GM10248 (cell line): ENCODE data around the gene MMP1.

Source experiments
- CTCF ChIA-PET: fragments of 300-600 bp; sonication (Branson Sonifier 250); formaldehyde crosslinking; extraction: SDS; loops from one replicate; lab custom pipeline; 2021; ENCODE audit warnings: antibody characterized with exemption; lab: Yijun Ruan, JAX
- POLR2A ChIA-PET: fragments of 350-650 bp; sonication (Branson Sonifier 250); formaldehyde crosslinking; extraction: SDS; loops from one replicate; lab custom pipeline; 2020; ENCODE audit warnings: antibody characterized with exemption; lab: Yijun Ruan, JAX
- DNase-seq: peaks from one replicate; pipeline ENCODE4 v3.0.0; 2012; ENCODE audit errors: extremely low spot score
- TF ChIP-seq, protein P1 (sequence below): IDR thresholded peaks from 2 replicates; pipeline ENCODE4 v1.5.1; 2012; ENCODE audit warnings: mild to moderate bottlenecking, low read depth; ENCODE audit errors: extremely low read depth, missing control alignments, control extremely low read depth

The MMP1 gene

GRCh38 chr11:102830001-102830727, 32.2 kb upstream of the MMP1 start:
- ChIA-PET POLR2A (no interaction called here), CTCF (no interaction called here)
- TF ChIP-seq, protein P1, sequence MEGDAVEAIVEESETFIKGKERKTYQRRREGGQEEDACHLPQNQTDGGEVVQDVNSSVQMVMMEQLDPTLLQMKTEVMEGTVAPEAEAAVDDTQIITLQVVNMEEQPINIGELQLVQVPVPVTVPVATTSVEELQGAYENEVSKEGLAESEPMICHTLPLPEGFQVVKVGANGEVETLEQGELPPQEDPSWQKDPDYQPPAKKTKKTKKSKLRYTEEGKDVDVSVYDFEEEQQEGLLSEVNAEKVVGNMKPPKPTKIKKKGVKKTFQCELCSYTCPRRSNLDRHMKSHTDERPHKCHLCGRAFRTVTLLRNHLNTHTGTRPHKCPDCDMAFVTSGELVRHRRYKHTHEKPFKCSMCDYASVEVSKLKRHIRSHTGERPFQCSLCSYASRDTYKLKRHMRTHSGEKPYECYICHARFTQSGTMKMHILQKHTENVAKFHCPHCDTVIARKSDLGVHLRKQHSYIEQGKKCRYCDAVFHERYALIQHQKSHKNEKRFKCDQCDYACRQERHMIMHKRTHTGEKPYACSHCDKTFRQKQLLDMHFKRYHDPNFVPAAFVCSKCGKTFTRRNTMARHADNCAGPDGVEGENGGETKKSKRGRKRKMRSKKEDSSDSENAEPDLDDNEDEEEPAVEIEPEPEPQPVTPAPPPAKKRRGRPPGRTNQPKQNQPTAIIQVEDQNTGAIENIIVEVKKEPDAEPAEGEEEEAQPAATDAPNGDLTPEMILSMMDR, result no peak
- DNase-seq, result no peak

DNA sequence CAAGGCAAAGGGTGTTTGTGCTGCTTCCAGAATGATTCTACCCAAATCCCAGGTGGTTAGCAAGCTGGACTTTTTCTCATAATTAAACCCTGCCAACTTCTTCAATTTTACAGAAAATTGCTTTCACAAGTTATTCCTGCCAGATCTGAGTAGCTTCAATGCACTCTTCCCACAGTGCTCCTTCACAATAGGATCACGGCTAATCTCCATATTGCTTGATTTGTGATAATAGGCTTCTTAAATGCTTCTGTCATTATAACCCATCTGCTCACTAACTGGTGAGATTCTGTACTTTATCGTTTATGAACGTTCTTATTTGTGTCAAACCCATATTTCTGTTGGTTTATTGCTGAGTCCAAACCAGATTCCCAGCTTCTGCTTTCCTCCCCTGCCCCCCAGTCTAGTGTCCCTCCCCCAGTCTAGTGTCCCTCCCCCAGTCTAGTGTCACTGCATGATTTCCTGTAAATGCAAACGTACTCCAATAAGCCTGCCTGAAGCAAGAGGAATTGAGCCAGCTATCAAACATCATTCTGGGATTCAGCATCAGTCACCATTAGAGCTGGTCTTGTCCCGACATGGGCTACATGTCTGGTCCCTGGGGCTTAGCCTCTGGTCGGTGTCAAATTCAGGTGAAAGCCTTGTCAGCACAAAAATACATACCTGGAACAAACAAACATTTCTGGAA, 31.5 kb upstream of the MMP1 start:
- no peak for DNase-seq
- TF ChIP-seq, protein P1, result no peak
- ChIA-PET CTCF (no interaction called here), POLR2A (no interaction called here)

- DNase-seq, result no peak
- TF ChIP-seq, protein P1, result no peak
- ChIA-PET POLR2A (no interaction called here), CTCF (interaction anchor here (1.1 kb wide), 1 partner anchor 12 kb away, joined by 3 read pairs; no protein-coding TSS in a partner anchor)
Observed at GRCh38 chr11:102824556-102824955, 26.6 kb upstream of the MMP1 start.

GRCh38 chr11:102819491-102819890, 21.5 kb upstream of the MMP1 start:
- ChIA-PET POLR2A (no interaction called here), CTCF (interaction anchor here (1.2 kb wide), 1 partner anchor 9 kb away, joined by 6 read pairs; no protein-coding TSS in a partner anchor)
- TF ChIP-seq, protein P1, result no peak
- no peak for DNase-seq

DNA sequence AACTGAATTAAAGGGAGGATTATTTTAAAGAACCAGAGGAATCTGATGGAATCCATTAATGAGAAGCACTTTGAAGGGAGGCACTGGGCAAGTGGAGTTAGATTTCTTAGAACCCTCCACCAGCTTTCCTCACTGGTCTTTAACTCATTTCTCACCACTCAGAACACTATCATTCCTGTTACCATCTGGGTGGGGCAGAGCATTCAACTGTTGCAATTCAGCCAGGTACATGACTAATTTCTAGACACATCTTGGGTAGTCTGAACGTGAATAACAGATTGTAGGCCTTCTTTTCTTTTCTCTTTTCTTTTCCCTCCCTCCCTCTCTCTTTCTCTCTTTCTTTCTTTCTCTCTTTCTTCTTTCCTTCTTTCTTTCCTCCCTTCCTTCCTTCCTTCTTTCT, 15.5 kb upstream of the MMP1 start:
- CTCF ChIA-PET, result interaction anchor here (1.5 kb wide), 1 partner anchor 127 kb away, joined by 6 read pairs; no protein-coding TSS in a partner anchor

GRCh38 chr11:102812188-102812587, 14.2 kb upstream of the MMP1 start:
- POLR2A ChIA-PET, result no interaction called here
- no peak for DNase-seq
- CTCF ChIA-PET, result interaction anchor here (1.5 kb wide), 1 partner anchor 129 kb away, joined by 6 read pairs; no protein-coding TSS in a partner anchor
- TF ChIP-seq, protein P1, result no peak

More for the DNA sequence above, 15.5 kb upstream of the MMP1 start:
- POLR2A ChIA-PET, result no interaction called here
- DNase-seq, result no peak
- TF ChIP-seq, protein P1, result no peak
